HepG2 (cell line): ENCODE measurements around the gene RNF126. TPM values are rescaled to one million over a fixed set of nuclear protein-coding genes. Genes with fewer than 3 reads are reported as not detected.

ENCODE experiments used
- ATRX ChIP-seq: sonication (generic); formaldehyde crosslinking; IDR thresholded peaks from 2 replicates; pipeline ENCODE4 v1.4.0; 2020; ENCODE audit warnings: missing genetic modification reagents, borderline replicate concordance
- BORCS8-MEF2B ChIP-seq: sonication (generic); formaldehyde crosslinking; IDR thresholded peaks from 2 replicates; pipeline ENCODE4 v1.8.0; 2022; ENCODE audit warnings: mild to moderate bottlenecking, missing genetic modification reagents
- CBX2 ChIP-seq, 2 experiments: fragments of 200-600 bp in 1 of 2; sonication (generic); formaldehyde crosslinking in 1 of 2; IDR thresholded peaks; 2 replicates each; pipeline versions ENCODE4 v1.7.0 to v1.8.1; 2018 to 2022; ENCODE audit warnings: low read depth in 2 of 2, low read length in 1 of 2, mild to moderate bottlenecking in 1 of 2, missing genetic modification reagents in 1 of 2
- ESRRA ChIP-seq: sonication (generic); formaldehyde crosslinking; IDR thresholded peaks from 2 replicates; pipeline ENCODE4 v1.5.1; 2020; ENCODE audit warnings: mild to moderate bottlenecking, low read depth, missing genetic modification reagents
- GATAD1 ChIP-seq: IDR thresholded peaks from 2 replicates; pipeline ENCODE4 v1.6.1; 2016; ENCODE audit warnings: missing genetic modification reagents, missing compliant biosample characterization
- GZF1 ChIP-seq: sonication (generic); formaldehyde crosslinking; IDR thresholded peaks from 2 replicates; pipeline ENCODE4 v1.5.1; 2020; ENCODE audit warnings: mild to moderate bottlenecking, missing genetic modification reagents
- HES4 ChIP-seq: sonication (generic); formaldehyde crosslinking; IDR thresholded peaks from 2 replicates; pipeline ENCODE4 v1.9.0; 2021; ENCODE audit warnings: mild to moderate bottlenecking, missing genetic modification reagents, borderline replicate concordance
- RBFOX2 ChIP-seq: fragments of 200-400 bp; formaldehyde crosslinking; IDR thresholded peaks from 2 replicates; pipeline ENCODE4 v1.6.1; 2017; ENCODE audit warnings: low read depth, mild to moderate bottlenecking, low read length
- RFX3 ChIP-seq: IDR thresholded peaks from 2 replicates; pipeline ENCODE4 v1.6.1; 2016; ENCODE audit warnings: missing biosample characterization, missing genetic modification reagents
- SIN3B ChIP-seq: fragments of 150-350 bp; IDR thresholded peaks from 2 replicates; pipeline ENCODE4 v1.6.1; 2014; ENCODE audit warnings: low read length
- SP4 ChIP-seq: sonication (generic); formaldehyde crosslinking; IDR thresholded peaks from 2 replicates; pipeline ENCODE4 v1.8.1; 2023; ENCODE audit warnings: mild to moderate bottlenecking, missing genetic modification reagents
- TAF15 ChIP-seq: fragments of 200-400 bp; formaldehyde crosslinking; IDR thresholded peaks from one replicate; pipeline ENCODE4 v1.6.1; 2018; ENCODE audit warnings: mild to moderate bottlenecking, low read depth, low read length; ENCODE audit not compliant: poor library complexity, severe bottlenecking
- ZFP82 ChIP-seq: sonication (generic); formaldehyde crosslinking; IDR thresholded peaks from 2 replicates; pipeline ENCODE4 v1.5.1; 2020; ENCODE audit warnings: mild to moderate bottlenecking, missing genetic modification reagents, borderline replicate concordance
- ZNF207 ChIP-seq: fragments of 450-650 bp; IDR thresholded peaks from 2 replicates; pipeline ENCODE4 v1.6.1; 2016; ENCODE audit warnings: antibody characterized with exemption, borderline replicate concordance
- ZNF430 ChIP-seq: sonication (generic); formaldehyde crosslinking; IDR thresholded peaks from 2 replicates; pipeline ENCODE4 v1.9.0; 2021; ENCODE audit warnings: mild to moderate bottlenecking, missing genetic modification reagents
- ZNF484 ChIP-seq: sonication (generic); formaldehyde crosslinking; IDR thresholded peaks from 2 replicates; pipeline ENCODE4 v1.5.1; 2020; ENCODE audit warnings: mild to moderate bottlenecking, low read depth, missing genetic modification reagents, borderline replicate concordance
- ZNF563 ChIP-seq: sonication (generic); formaldehyde crosslinking; IDR thresholded peaks from 2 replicates; pipeline ENCODE4 v1.8.0; 2022; ENCODE audit warnings: mild to moderate bottlenecking, moderate library complexity, missing genetic modification reagents
- ZNF724P ChIP-seq: sonication (generic); formaldehyde crosslinking; IDR thresholded peaks from 2 replicates; pipeline ENCODE4 v1.8.0; 2022; ENCODE audit warnings: missing genetic modification reagents, borderline replicate concordance
- ZNF747 ChIP-seq: sonication (generic); formaldehyde crosslinking; IDR thresholded peaks from 2 replicates; pipeline ENCODE4 v1.8.1; 2023; ENCODE audit warnings: missing genetic modification reagents, mild to moderate bottlenecking, borderline replicate concordance
- polyA plus RNA-seq, 8 experiments: library from polyadenylated mRNA; depleted of rRNA in 3 of 8; stranded (reverse) in 7 of 8; unstranded in 1 of 8; fragments of >200 nt; fragmentation: Illumina TruSeq in 4 of 8; extraction: Trizol in 4 of 8; gene quantifications; 2 replicates each; pipeline versions ENCODE4 v1.2.1 to v1.2.3, GENCODE V29; 2011 to 2016; ENCODE audit warnings: low read depth in 4 of 8, missing spikeins in 1 of 8, mixed read lengths in 1 of 8; ENCODE audit not compliant: insufficient read depth in 1 of 8
- total RNA-seq, 5 experiments: library from RNA; depleted of rRNA; stranded (reverse); fragments of >200 nt; fragmentation: Illumina TruSeq; extraction: Trizol; gene quantifications; 2 replicates each; pipeline ENCODE4 v1.2.3, GENCODE V29; 2016; ENCODE audit warnings: low read depth in 1 of 5
- TF ChIP-seq, protein P1 (sequence below): sonication (generic); formaldehyde crosslinking; IDR thresholded peaks from 2 replicates; pipeline ENCODE4 v1.4.0; 2020; ENCODE audit warnings: missing genetic modification reagents, low read depth, mild to moderate bottlenecking, borderline replicate concordance
- TF ChIP-seq, protein P2 (sequence below): IDR thresholded peaks from 2 replicates; pipeline ENCODE4 v1.6.1; 2016
- TF ChIP-seq, protein P3 (sequence below): IDR thresholded peaks from 2 replicates; pipeline ENCODE4 v1.4.0; 2020; ENCODE audit warnings: mild to moderate bottlenecking, missing genetic modification reagents
- TF ChIP-seq, protein P4 (sequence below): sonication (generic); formaldehyde crosslinking; IDR thresholded peaks from 2 replicates; pipeline ENCODE4 v1.8.0; 2022; ENCODE audit warnings: low read depth, missing genetic modification reagents

Gene RNF126
- total and polyA plus RNA-seq, 2 of the 13 experiments (the other 11 are each of a cell fraction or from before 2014, with no cell fraction given), result 23.2 to 34.0 TPM

DNA sequence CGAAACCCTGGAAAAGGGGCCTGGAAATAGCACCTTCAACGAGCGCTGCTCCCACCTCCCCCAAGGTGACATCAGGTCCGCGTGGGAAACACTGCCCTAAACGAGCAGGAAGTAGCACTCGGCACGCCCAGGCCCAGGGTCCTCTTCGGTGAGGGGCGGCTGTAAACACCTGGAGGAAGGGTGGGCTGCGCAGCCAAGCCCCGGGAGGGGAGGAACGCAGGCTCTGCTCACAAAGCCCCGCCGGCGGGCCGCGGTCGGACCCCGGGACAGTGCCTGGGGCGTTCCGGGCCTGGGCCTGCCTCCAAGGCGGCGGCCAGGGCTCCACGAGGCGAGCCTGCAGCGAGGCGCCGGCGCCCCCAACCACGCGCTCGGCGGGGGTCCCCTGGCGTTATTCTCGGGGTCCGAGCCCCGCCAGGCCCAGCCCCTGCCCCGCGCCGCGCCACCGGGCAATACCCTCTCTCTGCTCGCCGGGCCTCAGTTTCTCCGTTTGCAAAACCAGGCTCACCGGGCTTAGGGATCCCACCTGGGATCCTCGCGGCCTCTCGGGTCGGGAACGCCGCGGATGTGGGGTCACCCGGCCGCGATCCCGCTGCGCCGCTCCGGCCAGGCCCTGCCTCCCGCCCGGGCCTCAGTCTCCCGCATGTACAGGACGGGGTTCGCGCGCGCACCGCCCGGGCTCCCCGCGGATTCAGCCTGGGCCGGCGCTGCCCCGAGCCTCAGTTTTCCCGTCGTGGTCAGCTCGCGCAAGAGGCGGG is 630 bp downstream of the RNF126 start (continued):
- TF ChIP-seq, protein P1, sequence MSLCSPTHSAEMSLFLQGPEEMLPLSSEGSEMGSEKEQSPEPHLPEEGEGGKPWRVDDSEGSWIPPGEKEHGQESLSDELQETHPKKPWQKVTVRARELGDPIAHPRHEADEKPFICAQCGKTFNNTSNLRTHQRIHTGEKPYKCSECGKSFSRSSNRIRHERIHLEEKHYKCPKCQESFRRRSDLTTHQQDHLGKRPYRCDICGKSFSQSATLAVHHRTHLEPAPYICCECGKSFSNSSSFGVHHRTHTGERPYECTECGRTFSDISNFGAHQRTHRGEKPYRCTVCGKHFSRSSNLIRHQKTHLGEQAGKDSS (CRISPR knock-in tag), result no peak
- TF ChIP-seq ZNF207, result no peak
- TF ChIP-seq TAF15, result no peak
- no peak for TF ChIP-seq ZNF563 (CRISPR knock-in tag)
- TF ChIP-seq ZNF430 (CRISPR knock-in tag), result 0 out of 2 replicates have a peak, but pooled peaks have one; percentile 16
- 0 out of 2 replicates have a peak, but pooled peaks have one; percentile 0 for TF ChIP-seq ZNF724P (CRISPR knock-in tag)
- TF ChIP-seq SIN3B, result no peak
- TF ChIP-seq RFX3 (CRISPR knock-in tag), result no peak
- peak; percentile 6; the same call in 1 of the 2 replicates for TF ChIP-seq HES4 (CRISPR knock-in tag)
- 0 out of 2 replicates have a peak, but pooled peaks have one; percentile 38 for TF ChIP-seq SP4 (CRISPR knock-in tag)
- TF ChIP-seq, protein P2, sequence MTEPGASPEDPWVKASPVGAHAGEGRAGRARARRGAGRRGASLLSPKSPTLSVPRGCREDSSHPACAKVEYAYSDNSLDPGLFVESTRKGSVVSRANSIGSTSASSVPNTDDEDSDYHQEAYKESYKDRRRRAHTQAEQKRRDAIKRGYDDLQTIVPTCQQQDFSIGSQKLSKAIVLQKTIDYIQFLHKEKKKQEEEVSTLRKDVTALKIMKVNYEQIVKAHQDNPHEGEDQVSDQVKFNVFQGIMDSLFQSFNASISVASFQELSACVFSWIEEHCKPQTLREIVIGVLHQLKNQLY (CRISPR knock-in tag), result no peak
- TF ChIP-seq ATRX (CRISPR knock-in tag), result no peak
- 0 out of 2 replicates have a peak, but pooled peaks have one; percentile 27 for TF ChIP-seq GATAD1
- no peak for TF ChIP-seq ZNF484 (CRISPR knock-in tag)
- no peak for TF ChIP-seq ZNF747 (CRISPR knock-in tag)
- TF ChIP-seq GZF1 (CRISPR knock-in tag), result no peak
- TF ChIP-seq, protein P3, sequence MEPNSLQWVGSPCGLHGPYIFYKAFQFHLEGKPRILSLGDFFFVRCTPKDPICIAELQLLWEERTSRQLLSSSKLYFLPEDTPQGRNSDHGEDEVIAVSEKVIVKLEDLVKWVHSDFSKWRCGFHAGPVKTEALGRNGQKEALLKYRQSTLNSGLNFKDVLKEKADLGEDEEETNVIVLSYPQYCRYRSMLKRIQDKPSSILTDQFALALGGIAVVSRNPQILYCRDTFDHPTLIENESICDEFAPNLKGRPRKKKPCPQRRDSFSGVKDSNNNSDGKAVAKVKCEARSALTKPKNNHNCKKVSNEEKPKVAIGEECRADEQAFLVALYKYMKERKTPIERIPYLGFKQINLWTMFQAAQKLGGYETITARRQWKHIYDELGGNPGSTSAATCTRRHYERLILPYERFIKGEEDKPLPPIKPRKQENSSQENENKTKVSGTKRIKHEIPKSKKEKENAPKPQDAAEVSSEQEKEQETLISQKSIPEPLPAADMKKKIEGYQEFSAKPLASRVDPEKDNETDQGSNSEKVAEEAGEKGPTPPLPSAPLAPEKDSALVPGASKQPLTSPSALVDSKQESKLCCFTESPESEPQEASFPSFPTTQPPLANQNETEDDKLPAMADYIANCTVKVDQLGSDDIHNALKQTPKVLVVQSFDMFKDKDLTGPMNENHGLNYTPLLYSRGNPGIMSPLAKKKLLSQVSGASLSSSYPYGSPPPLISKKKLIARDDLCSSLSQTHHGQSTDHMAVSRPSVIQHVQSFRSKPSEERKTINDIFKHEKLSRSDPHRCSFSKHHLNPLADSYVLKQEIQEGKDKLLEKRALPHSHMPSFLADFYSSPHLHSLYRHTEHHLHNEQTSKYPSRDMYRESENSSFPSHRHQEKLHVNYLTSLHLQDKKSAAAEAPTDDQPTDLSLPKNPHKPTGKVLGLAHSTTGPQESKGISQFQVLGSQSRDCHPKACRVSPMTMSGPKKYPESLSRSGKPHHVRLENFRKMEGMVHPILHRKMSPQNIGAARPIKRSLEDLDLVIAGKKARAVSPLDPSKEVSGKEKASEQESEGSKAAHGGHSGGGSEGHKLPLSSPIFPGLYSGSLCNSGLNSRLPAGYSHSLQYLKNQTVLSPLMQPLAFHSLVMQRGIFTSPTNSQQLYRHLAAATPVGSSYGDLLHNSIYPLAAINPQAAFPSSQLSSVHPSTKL (CRISPR knock-in tag), result no peak
- TF ChIP-seq, protein P4, sequence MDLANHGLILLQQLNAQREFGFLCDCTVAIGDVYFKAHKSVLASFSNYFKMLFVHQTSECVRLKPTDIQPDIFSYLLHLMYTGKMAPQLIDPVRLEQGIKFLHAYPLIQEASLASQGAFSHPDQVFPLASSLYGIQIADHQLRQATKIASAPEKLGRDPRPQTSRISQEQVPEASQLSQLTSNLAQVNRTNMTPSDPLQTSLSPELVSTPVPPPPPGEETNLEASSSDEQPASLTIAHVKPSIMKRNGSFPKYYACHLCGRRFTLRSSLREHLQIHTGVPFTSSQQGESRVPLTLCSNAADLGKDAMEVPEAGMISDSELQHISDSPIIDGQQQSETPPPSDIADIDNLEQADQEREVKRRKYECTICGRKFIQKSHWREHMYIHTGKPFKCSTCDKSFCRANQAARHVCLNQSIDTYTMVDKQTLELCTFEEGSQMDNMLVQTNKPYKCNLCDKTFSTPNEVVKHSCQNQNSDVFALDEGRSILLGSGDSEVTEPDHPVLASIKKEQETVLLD (CRISPR knock-in tag), result 0 out of 2 replicates have a peak, but pooled peaks have one; percentile 24
- no peak for TF ChIP-seq CBX2 (IDR thresholded peaks at IDR 0.05; ENCODE audit: low read depth, low read length)
- TF ChIP-seq CBX2 (CRISPR knock-in tag; IDR thresholded peaks at IDR 0.05; ENCODE audit: low read depth), result no peak
- TF ChIP-seq ESRRA (CRISPR knock-in tag), result no peak
- 0 out of 2 replicates have a peak, but pooled peaks have one; percentile 29 for TF ChIP-seq ZFP82 (CRISPR knock-in tag)
- TF ChIP-seq BORCS8-MEF2B (CRISPR knock-in tag), result 0 out of 2 replicates have a peak, but pooled peaks have one; percentile 1
- peak; percentile 91 for TF ChIP-seq RBFOX2
